Measurements from ENCODE around the gene MAP1LC3C.

DNA sequence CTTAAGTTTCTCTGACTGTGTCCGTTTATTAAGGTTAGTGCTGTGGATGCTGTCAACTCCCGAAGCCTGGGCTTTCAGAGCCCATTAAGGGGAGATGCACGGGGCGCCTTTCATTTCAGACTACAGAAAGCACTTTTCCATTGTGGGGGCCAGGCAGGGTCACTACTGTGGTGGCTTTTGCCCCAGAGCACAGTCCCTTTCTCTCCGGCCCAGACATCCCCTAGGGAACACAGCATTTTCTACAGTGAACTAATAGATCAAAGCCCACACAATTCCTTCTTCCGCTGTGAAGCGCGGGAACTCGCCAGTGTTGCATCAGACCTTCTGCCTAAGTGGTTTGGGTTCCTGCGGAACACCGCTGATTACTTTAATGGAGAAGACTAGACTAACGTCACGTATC is 26.8 kb upstream of the MAP1LC3C start:
- TF ChIP-seq, protein P1, sequence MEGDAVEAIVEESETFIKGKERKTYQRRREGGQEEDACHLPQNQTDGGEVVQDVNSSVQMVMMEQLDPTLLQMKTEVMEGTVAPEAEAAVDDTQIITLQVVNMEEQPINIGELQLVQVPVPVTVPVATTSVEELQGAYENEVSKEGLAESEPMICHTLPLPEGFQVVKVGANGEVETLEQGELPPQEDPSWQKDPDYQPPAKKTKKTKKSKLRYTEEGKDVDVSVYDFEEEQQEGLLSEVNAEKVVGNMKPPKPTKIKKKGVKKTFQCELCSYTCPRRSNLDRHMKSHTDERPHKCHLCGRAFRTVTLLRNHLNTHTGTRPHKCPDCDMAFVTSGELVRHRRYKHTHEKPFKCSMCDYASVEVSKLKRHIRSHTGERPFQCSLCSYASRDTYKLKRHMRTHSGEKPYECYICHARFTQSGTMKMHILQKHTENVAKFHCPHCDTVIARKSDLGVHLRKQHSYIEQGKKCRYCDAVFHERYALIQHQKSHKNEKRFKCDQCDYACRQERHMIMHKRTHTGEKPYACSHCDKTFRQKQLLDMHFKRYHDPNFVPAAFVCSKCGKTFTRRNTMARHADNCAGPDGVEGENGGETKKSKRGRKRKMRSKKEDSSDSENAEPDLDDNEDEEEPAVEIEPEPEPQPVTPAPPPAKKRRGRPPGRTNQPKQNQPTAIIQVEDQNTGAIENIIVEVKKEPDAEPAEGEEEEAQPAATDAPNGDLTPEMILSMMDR (conservative IDR thresholded peaks at IDR 0.05; ENCODE audit: low read length): no peak
- TF ChIP-seq EZH2phosphoT487 (IDR thresholded peaks at IDR 0.05; ENCODE audit: borderline replicate concordance, low read depth, low read length): no peak

Data from OCI-LY7 (cell line).